Vagina (tissue), 2 donors: Measurements from ENCODE around the gene CSGALNACT2. TPM values are rescaled to one million over a fixed set of nuclear protein-coding genes. Genes with fewer than 3 reads are reported as not detected.

ENCODE experiments used
- DNase-seq, 2 donors: peaks; one replicate each; pipeline ENCODE4 v3.0.0-alpha.2; 2017; ENCODE audit errors: extremely low spot score in 2 of 2
- H3K27ac ChIP-seq: fragments of 200-600 bp; sonication (generic); one replicate; pipeline ENCODE4 v1.5.1; 2019
- H3K27me3 ChIP-seq: fragments of 200-600 bp; sonication (generic); one replicate; pipeline ENCODE4 v1.5.1; 2019
- H3K36me3 ChIP-seq, 2 donors: fragments of 200-600 bp; sonication (generic); one replicate each; pipeline ENCODE4 v1.5.1; 2017 to 2019
- H3K4me1 ChIP-seq: fragments of 200-600 bp; sonication (generic); one replicate; pipeline ENCODE4 v1.5.1; 2019
- H3K4me3 ChIP-seq, 2 donors: fragments of 200-600 bp; sonication (generic); 1 replicate in 1 of 2; 2 replicates in 1 of 2; pipeline ENCODE4 v1.5.1; 2016 to 2019
- H3K9me3 ChIP-seq: fragments of 200-600 bp; sonication (generic); one replicate; pipeline ENCODE4 v1.5.1; 2019
- POLR2A ChIP-seq, 2 donors: fragments of 450-650 bp; IDR thresholded peaks; one replicate each; pipeline ENCODE4 v1.6.1; 2017; ENCODE audit warnings: antibody characterized with exemption in 2 of 2, mild to moderate bottlenecking in 2 of 2, moderate library complexity in 2 of 2
- POLR2AphosphoS5 ChIP-seq, 2 donors: sonication (generic); formaldehyde crosslinking; IDR thresholded peaks; one replicate each; pipeline ENCODE4 v1.9.0; 2017; ENCODE audit warnings: antibody characterized with exemption in 2 of 2, mild to moderate bottlenecking in 2 of 2, low read depth in 1 of 2; ENCODE audit not compliant: insufficient read depth in 1 of 2
- intact Hi-C: fragments of 100-400 bp; cut with DNase I; formaldehyde crosslinking; loops from one replicate; pipeline ENCODE4 v1.15.1; 2023
- total RNA-seq: library from RNA; depleted of rRNA; stranded (reverse); fragments of >200 nt; gene quantifications from one replicate; pipeline ENCODE4 v1.2.3, GENCODE V29; 2016
- TF ChIP-seq, protein P1 (sequence below), 3 experiments: fragments of 450-650 bp in 2 of 3; fragments of 200-600 bp in 1 of 3; sonication (generic) in 1 of 3; IDR thresholded peaks; one replicate each; pipeline ENCODE4 v1.5.1; 2017 to 2019; ENCODE audit warnings: antibody characterized with exemption in 3 of 3, mild to moderate bottlenecking in 2 of 3, moderate library complexity in 2 of 3

CSGALNACT2 gene
- total RNA-seq, 1 donor from 2014 or later = 21.9 TPM

DNA sequence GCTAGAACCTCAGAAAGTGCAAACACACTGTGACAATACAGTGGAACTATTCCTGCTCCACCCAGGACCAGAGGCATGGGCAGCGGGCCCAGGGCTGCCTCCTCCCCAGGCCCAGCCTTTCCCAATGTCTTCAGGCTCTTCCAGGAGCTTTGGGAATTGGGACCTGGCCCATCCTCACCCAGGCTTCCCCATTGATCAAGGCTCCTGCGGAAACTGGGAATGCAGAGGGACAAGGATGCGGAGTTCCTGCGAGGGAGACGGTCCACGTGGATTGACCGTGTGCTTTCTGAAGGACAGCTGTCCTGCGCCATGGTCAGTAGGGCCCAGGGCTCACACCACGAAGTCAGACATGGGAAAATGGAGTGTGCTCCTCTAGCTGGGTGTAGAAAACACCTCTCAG, 56.6 kb downstream of the CSGALNACT2 start:
- DNase-seq = no peak
- intact Hi-C loops = no loop called here
- H3K27ac ChIP-seq = no peak overlapping the region

DNA sequence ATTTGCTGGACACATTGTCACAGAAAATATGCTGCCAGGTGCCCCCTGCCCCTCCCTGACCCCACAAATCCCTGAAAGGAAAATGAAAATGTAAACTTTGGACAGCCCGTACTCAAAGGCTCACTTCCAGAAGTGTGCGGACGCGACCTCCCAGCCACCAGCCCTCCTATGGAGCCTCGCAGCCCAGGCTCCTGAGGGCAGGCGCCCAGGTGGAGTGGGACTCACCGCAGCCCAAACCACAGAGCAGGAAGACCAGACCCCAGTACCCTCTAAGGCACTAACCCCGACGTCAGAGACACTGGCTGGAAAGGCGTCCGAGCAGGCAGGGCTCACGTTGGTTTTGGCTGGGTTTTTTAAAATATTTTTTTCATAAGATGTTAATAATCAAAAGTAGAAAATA, 57.3 kb downstream of the CSGALNACT2 start:
- intact Hi-C loops = no loop called here
- no peaks in the 10 kb centered on the region for H3K27me3 ChIP-seq
- no peaks in the 10 kb centered on the region for H3K9me3 ChIP-seq
- no peaks in the 10 kb centered on the region for H3K4me1 ChIP-seq
- DNase-seq = no peak
- H3K27ac ChIP-seq = no peak overlapping the region
- TF ChIP-seq POLR2A (IDR thresholded peaks at IDR 0.05) = no peak
- TF ChIP-seq, protein P1, sequence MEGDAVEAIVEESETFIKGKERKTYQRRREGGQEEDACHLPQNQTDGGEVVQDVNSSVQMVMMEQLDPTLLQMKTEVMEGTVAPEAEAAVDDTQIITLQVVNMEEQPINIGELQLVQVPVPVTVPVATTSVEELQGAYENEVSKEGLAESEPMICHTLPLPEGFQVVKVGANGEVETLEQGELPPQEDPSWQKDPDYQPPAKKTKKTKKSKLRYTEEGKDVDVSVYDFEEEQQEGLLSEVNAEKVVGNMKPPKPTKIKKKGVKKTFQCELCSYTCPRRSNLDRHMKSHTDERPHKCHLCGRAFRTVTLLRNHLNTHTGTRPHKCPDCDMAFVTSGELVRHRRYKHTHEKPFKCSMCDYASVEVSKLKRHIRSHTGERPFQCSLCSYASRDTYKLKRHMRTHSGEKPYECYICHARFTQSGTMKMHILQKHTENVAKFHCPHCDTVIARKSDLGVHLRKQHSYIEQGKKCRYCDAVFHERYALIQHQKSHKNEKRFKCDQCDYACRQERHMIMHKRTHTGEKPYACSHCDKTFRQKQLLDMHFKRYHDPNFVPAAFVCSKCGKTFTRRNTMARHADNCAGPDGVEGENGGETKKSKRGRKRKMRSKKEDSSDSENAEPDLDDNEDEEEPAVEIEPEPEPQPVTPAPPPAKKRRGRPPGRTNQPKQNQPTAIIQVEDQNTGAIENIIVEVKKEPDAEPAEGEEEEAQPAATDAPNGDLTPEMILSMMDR (IDR thresholded peaks at IDR 0.05) = no peak
- TF ChIP-seq POLR2AphosphoS5 (IDR thresholded peaks at IDR 0.05; ENCODE audit: insufficient read depth in 1 of 2, low read depth in 1 of 2) = no peak
- H3K4me3 ChIP-seq = no peak overlapping the region
- H3K36me3 ChIP-seq = no peaks in the 10 kb centered on the region

More for the DNA sequence above, 56.6 kb downstream of the CSGALNACT2 start:
- H3K27me3 ChIP-seq = no peaks in the 10 kb centered on the region
- H3K4me1 ChIP-seq = no peaks in the 10 kb centered on the region
- TF ChIP-seq POLR2AphosphoS5 (IDR thresholded peaks at IDR 0.05; ENCODE audit: insufficient read depth in 1 of 2, low read depth in 1 of 2) (no peak), POLR2A (IDR thresholded peaks at IDR 0.05) (no peak)
- TF ChIP-seq, protein P1 (IDR thresholded peaks at IDR 0.05) = no peak
- no peaks in the 10 kb centered on the region for H3K9me3 ChIP-seq
- no peaks in the 10 kb centered on the region for H3K36me3 ChIP-seq
- no peak overlapping the region for H3K4me3 ChIP-seq

DNA sequence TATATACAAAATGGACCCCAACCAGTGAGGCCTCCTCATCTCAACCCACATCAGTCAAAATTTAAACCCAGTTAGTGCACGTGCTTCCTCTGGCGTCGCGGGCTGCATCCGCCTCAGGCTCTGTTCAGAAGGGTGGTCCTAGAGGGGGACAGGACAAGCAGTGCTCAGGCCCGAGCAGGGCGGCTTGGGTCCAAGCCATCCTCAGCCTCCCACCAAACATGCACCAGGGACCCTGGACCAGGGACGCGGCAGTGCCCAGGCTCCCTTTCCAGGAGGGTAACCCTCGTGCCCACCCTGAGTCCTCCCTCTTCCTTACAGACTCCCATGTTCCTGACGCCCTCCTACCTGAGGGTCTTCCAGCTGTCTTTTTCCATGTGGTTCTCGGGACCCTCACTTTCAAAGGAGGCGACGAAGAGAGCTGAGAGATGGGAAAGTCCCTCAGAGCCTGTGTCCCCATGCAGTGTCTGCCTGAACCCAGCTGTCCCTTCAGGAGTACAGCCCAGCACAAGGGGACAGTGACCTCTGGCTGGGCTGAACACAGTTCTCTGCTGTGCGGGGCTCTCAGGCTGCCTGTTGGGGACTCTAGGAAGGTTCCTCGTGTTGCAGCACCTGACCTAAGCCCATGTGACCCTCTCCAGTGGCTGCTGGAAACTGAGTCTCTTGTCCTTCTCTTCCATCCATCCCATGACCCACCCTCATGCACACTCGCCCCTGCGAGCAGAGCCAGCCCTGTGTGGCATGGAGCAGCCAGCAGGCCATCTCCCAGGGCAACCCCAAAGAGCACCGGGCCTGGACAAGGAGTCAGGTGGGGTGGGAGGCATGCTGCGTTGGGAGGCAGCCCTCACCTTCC, 58.1 kb downstream of the CSGALNACT2 start:
- no peak overlapping the region for H3K4me3 ChIP-seq
- intact Hi-C loops = no loop called here
- H3K27ac ChIP-seq = no peak overlapping the region
- TF ChIP-seq, protein P1 (IDR thresholded peaks at IDR 0.05) = no peak
- TF ChIP-seq POLR2A (IDR thresholded peaks at IDR 0.05) (no peak), POLR2AphosphoS5 (IDR thresholded peaks at IDR 0.05; ENCODE audit: insufficient read depth in 1 of 2, low read depth in 1 of 2) (no peak)
- H3K27me3 ChIP-seq = no peaks in the 10 kb centered on the region
- H3K9me3 ChIP-seq = no peaks in the 10 kb centered on the region
- no peaks in the 10 kb centered on the region for H3K36me3 ChIP-seq
- H3K4me1 ChIP-seq = no peaks in the 10 kb centered on the region
- peak in 1 of 2 donors; percentile 85 for DNase-seq

DNA sequence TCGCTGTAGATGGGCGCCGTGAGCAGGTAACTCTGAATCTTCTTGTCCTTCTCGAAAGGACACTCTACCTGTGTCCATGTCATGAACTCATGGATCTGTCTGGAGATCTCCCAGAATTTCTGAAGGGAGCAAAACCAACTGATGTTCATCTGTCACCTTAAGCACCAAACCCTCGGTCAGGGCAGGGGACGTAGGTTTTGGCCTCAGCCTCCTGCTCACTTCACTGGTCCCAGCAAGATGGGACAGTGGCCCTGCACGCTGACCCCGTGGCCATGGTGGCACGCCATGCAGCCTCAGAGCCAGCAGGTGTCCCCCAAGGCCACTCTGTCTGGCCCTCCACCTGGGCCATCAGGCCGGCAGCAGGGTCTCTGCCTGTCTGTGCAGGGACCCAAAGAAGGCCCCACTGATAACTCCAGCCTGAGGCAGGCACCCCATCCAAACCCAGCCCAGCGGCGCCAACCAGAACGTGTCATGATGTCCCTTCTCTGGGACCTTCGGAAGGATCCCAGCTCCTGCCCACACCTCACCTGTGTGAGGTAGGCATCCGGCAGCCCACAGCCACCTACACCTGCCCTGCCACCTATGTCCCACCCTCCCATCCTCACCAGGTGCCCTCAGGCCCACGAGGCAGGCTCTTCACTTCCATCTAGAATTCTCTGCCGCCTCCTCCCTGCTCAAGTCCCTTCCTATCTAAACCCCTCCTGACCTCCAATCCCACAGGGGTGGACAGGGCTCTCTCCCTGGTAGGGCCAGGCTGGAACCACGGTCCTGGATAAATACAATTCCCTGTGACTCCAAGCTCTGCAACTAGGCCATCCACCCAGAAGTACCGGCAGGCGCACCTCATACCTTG, 59.0 kb downstream of the CSGALNACT2 start:
- H3K27ac ChIP-seq = no peak overlapping the region
- DNase-seq = peak; percentile 70 to 89
- TF ChIP-seq POLR2A (IDR thresholded peaks at IDR 0.05) = no peak
- TF ChIP-seq POLR2AphosphoS5 (IDR thresholded peaks at IDR 0.05; ENCODE audit: insufficient read depth in 1 of 2, low read depth in 1 of 2) = no peak
- TF ChIP-seq, protein P1 (IDR thresholded peaks at IDR 0.05) = no peak
- H3K27me3 ChIP-seq = no peaks in the 10 kb centered on the region
- H3K9me3 ChIP-seq = no peaks in the 10 kb centered on the region
- intact Hi-C loops = no loop called here
- peaks cover 7% of the 10 kb centered on the region for H3K4me1 ChIP-seq
- H3K4me3 ChIP-seq = no peak overlapping the region
- H3K36me3 ChIP-seq = no peaks in the 10 kb centered on the region
